Panc1 (cell line): Measurements from ENCODE around the gene HSD3B2.

Source experiments
- POLR2AphosphoS5 ChIP-seq: IDR thresholded peaks from 2 replicates; pipeline ENCODE4 v1.6.1; 2012; ENCODE audit warnings: mild to moderate bottlenecking, low read depth, low read length, moderate library complexity
- TF ChIP-seq, protein P1 (sequence below): fragments of 450-650 bp; IDR thresholded peaks from 2 replicates; pipeline ENCODE4 v1.5.1; 2017; ENCODE audit warnings: mild to moderate bottlenecking
- TF ChIP-seq, protein P2 (sequence below), 2 experiments: IDR thresholded peaks; 2 replicates each; pipeline ENCODE4 v1.6.1; 2011 to 2012; ENCODE audit warnings: low read depth in 2 of 2, control low read depth in 1 of 2, low read length in 1 of 2, mild to moderate bottlenecking in 1 of 2, moderate library complexity in 1 of 2; ENCODE audit not compliant: insufficient read depth in 1 of 2

DNA sequence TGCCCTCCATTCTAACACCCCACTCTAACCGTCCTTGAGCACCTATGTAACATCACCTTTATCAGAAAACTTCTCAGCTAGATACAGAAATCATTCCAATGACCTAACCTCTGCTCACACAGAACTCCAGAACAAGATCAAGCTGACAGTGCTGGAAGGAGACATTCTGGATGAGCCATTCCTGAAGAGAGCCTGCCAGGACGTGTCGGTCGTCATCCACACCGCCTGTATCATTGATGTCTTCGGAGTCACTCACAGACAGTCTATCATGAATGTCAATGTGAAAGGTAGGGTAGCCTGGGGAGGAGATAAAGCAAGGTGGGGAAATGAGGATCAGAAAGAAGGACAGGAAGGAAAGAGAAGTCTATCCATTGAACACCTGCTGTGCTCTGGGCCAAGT is 27.8 kb downstream of the HSD3B2 start:
- TF ChIP-seq, protein P1, sequence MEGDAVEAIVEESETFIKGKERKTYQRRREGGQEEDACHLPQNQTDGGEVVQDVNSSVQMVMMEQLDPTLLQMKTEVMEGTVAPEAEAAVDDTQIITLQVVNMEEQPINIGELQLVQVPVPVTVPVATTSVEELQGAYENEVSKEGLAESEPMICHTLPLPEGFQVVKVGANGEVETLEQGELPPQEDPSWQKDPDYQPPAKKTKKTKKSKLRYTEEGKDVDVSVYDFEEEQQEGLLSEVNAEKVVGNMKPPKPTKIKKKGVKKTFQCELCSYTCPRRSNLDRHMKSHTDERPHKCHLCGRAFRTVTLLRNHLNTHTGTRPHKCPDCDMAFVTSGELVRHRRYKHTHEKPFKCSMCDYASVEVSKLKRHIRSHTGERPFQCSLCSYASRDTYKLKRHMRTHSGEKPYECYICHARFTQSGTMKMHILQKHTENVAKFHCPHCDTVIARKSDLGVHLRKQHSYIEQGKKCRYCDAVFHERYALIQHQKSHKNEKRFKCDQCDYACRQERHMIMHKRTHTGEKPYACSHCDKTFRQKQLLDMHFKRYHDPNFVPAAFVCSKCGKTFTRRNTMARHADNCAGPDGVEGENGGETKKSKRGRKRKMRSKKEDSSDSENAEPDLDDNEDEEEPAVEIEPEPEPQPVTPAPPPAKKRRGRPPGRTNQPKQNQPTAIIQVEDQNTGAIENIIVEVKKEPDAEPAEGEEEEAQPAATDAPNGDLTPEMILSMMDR: no peak
- no peak for TF ChIP-seq POLR2AphosphoS5
- TF ChIP-seq, protein P2, sequence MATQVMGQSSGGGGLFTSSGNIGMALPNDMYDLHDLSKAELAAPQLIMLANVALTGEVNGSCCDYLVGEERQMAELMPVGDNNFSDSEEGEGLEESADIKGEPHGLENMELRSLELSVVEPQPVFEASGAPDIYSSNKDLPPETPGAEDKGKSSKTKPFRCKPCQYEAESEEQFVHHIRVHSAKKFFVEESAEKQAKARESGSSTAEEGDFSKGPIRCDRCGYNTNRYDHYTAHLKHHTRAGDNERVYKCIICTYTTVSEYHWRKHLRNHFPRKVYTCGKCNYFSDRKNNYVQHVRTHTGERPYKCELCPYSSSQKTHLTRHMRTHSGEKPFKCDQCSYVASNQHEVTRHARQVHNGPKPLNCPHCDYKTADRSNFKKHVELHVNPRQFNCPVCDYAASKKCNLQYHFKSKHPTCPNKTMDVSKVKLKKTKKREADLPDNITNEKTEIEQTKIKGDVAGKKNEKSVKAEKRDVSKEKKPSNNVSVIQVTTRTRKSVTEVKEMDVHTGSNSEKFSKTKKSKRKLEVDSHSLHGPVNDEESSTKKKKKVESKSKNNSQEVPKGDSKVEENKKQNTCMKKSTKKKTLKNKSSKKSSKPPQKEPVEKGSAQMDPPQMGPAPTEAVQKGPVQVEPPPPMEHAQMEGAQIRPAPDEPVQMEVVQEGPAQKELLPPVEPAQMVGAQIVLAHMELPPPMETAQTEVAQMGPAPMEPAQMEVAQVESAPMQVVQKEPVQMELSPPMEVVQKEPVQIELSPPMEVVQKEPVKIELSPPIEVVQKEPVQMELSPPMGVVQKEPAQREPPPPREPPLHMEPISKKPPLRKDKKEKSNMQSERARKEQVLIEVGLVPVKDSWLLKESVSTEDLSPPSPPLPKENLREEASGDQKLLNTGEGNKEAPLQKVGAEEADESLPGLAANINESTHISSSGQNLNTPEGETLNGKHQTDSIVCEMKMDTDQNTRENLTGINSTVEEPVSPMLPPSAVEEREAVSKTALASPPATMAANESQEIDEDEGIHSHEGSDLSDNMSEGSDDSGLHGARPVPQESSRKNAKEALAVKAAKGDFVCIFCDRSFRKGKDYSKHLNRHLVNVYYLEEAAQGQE (IDR thresholded peaks at IDR 0.05; ENCODE audit: insufficient read depth in 1 of 2, low read depth in 2 of 2, low read length in 1 of 2): no peak
